GM19397 (cell line): Measurements from ENCODE around the gene FIBCD1.

Experiments
- ATAC-seq: cut with Tn5 transposase; IDR thresholded peaks from one replicate; pipeline ENCODE4 v1.9.1; 2021; ENCODE audit warnings: mild to moderate bottlenecking, moderate library complexity; ENCODE audit not compliant: unreplicated experiment

The FIBCD1 gene

DNA sequence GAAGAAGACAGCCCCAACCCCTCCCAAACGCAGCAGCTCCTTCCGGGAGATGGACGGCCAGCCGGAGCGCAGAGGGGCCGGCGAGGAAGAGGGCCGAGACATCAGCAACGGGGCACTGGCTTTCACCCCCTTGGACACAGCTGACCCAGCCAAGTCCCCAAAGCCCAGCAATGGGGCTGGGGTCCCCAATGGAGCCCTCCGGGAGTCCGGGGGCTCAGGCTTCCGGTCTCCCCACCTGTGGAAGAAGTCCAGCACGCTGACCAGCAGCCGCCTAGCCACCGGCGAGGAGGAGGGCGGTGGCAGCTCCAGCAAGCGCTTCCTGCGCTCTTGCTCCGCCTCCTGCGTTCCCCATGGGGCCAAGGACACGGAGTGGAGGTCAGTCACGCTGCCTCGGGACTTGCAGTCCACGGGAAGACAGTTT is 54.9 kb downstream of the FIBCD1 start:
- no peak for ATAC-seq

- ATAC-seq, result no peak
Measured at GRCh38 chr9:130883479-130883878, 55.6 kb downstream of the FIBCD1 start.

DNA sequence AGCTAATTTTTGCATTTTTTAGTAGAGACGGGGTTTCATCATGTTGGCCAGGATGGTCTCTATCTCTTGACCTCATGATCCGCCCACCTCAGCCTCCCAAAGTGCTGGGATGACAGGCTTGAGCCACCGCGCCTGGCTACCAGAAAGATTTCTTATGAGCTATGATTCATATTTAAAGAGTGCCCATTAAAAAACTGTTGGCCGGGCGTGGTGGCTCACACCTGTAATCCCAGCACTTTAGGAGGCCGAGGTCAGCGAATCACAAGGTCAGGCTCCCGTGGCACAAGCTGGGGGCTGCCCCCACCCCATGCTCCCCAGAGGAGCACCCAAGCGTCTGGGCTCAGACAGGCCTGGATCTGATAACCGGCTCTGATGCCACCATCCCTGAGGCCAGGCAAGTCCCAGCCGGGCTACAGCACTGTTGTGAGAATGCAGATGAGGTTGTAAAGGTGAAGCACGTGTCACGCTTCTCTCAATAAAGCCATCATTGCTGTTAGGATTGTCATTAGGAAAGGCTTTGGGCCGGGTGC is 56.3 kb downstream of the FIBCD1 start:
- no peak for ATAC-seq

GRCh38 chr9:130881516-130881915 is 57.5 kb downstream of the FIBCD1 start:
- ATAC-seq, result no peak

DNA sequence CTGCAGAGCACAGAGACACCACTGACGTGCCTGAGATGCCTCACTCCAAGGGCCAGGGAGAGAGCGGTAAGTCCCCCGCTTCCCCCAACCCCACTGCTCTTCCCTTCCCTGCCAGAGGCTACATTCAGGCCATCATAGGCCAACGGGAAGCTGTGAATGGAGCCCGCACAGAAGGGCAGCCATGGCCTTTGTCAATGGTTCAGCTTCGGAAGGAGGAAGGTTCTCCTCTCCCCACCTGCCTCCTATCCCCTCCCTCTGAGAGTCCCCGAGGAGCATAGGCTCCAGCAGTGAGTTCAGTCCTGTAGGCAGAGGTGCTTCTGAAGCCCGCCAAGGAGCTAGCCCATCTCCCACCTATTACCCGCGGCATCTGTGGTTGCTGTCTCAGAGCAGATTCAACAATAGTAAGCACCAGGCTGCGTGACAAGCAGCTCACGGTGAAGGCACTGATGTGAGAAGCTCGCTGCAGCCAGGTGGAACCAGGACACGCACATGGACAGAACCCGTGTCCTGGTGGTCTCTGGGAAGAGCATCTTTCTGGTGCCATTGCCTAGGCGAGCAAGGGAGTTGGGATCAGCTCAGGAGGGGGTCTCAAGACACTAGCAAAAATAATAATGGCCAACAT is 58.3 kb downstream of the FIBCD1 start:
- no peak for ATAC-seq

- no peak for ATAC-seq
Measured at GRCh38 chr9:130879863-130880411, 59.1 kb downstream of the FIBCD1 start.

DNA sequence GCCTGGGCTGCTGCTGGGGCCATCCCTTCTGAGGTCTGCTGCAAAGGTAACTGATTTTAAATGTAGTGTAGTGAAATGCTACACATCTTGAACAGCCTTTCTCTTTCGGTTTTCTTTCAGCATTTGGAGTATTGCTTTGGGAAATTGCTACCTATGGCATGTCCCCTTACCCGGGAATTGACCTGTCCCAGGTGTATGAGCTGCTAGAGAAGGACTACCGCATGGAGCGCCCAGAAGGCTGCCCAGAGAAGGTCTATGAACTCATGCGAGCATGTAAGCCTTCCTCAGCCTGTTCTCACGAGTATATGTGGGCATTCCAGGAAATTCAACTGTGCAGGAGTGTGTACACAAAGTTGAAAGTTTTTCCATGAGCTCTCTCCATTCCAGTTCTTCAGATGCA is 60.8 kb downstream of the FIBCD1 start:
- no peak for ATAC-seq

DNA sequence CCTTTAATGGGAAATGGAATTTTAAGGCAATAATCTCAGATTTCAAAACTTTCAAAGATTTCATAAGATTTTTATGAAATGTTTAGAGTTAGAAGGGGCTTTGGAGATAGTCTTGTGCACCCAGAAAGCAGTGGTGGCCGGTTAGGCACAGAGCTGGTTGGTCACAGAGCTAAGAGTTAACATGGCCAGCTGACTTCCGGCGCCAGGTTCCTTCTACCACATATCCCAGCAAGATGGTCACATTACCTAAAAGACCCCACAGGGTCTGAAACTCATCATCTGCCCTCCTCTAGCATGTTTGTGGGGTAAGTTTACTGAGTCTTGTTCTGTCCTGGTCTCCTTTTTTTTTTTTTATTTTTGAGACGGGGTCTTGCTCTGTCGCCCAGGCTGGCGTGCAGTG is 61.7 kb downstream of the FIBCD1 start:
- ATAC-seq, result no peak

DNA sequence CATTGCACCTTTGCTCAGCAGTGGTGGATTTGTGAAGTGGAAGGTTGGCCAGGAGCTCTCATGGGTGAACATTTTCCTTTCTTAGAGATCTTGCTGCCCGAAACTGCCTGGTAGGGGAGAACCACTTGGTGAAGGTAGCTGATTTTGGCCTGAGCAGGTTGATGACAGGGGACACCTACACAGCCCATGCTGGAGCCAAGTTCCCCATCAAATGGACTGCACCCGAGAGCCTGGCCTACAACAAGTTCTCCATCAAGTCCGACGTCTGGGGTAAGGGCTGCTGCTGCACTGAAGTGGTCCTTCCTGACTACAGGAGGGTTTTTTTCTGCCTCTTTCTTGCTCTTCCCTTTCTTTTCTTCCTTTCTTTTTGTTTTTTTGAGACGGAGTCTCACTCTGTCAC is 64.3 kb downstream of the FIBCD1 start:
- no peak for ATAC-seq

DNA sequence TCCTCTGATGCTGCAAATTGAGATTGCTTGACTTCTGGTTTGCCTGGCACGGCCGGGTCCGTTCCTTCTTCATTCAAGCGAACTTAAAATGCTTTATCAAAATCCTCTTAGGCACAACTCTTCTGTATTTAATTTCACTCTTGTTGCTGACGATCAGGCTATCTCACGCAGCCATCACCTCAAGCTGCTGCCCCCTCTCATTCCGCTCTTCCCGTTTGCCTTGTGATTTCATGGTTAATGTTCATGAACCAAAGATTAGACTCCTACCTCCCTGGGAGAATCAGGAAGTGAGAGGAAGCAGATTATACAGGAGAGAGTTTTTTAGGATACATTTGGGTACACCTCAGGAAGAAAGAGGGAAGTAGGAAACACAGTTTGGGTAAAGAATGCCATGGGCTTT is 65.1 kb downstream of the FIBCD1 start:
- ATAC-seq, result no peak

DNA sequence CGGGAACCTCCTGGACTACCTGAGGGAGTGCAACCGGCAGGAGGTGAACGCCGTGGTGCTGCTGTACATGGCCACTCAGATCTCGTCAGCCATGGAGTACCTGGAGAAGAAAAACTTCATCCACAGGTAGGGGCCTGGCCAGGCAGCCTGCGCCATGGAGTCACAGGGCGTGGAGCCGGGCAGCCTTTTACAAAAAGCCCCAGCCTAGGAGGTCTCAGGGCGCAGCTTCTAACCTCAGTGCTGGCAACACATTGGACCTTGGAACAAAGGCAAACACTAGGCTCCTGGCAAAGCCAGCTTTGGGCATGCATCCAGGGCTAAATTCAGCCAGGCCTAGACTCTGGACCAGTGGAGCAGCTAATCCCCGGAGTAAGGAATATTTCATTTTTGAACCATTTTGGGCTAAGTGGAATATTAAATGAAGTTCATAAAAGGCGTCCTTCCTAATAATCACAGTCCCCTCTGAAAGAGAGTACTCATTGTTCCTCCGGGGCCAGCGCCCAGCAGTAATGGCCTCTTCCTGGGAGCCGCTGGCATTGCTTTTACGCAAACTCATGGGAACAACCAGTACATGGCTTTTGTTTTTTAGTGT is 66.0 kb downstream of the FIBCD1 start:
- ATAC-seq, result no peak

- ATAC-seq, result no peak
Measured at GRCh38 chr9:130872508-130872907, 66.5 kb downstream of the FIBCD1 start.

- no peak for ATAC-seq
Measured at GRCh38 chr9:130872093-130872492, 67.0 kb downstream of the FIBCD1 start.

GRCh38 chr9:130871395-130872062 is 67.5 kb downstream of the FIBCD1 start:
- ATAC-seq, result no peak

DNA sequence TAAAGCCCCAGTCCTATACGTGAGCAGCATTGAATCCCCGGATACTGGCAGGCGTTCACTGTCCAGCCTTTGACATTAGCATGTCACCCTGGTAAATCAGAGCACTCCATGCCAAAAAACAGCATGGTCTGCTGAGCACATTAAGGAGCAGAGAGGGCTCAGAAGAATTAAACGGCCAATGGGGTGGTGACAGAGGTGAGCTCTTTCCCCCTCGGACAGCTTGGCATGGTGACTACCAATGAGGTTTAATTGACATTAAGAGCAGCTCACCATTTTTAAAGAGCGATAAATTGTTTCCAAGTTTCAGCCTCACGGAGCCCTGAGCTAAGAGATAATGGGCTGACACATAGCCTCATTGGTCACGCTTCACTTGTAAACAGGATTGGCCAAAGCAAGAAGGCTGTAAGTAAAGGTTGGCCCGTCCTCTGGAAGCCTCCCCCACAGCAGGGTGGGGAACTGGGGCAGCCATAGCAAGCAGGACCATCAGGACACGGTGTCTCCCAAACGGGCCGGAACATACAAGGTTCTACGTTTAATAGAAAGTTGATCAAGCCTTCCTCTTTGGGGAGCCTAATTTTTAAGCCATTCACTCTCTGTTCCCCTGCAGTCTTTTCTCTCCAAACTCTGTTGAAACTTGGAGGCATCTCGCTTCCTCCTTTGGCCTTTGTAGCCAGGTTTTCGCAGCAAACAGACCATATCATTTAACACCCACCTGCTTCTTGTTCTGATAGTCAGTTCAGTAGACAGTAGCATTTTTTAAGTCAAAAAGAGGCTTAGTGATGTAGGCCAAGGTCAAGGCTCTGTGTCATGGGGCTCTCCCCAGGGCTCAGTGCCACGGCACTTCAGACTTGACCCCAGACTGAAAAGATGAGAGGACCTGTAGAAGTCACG is 68.3 kb downstream of the FIBCD1 start:
- no peak for ATAC-seq

GRCh38 chr9:130869250-130869649 is 69.8 kb downstream of the FIBCD1 start:
- no peak for ATAC-seq

DNA sequence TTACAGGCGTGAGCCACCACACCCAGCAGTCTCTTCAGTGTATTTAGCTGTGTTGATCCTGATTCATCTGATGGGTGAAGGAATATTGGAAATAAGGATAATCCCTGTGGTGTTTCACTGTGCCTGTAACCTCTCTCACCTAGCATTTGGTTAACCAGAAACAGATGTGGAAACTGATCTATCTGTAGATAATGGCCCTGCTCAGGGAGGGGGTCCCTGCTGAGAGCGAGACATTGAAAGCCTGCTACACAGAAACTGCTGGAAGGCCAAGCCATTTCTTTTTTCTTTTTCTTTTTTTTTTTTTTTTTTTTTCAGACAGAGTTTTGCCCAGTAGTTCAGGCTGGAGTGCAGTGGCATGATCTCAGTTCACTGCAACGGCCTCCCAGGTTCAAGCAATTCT is 70.8 kb downstream of the FIBCD1 start:
- no peak for ATAC-seq

DNA sequence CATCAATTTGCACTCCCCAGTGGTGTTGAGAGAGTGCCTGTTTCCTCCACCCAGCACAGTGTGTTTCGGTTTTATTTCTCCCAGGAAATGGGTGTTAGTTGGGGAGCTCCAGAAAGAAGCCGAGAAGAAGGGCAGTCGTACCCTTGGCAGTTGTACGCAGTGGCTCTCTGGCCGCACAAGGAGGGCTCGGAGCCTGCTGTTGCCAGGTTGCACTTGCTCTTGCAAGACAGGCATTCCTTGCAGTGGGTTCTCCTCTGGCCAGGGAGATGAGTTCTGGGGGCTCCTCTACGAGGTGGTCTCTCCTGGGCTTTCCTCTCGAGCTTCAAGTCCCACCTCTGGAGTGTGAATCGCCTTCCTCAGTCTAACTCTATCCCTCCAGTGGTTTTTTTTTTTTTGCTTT is 71.5 kb downstream of the FIBCD1 start:
- no peak for ATAC-seq

GRCh38 chr9:130866474-130866965 is 72.5 kb downstream of the FIBCD1 start:
- no peak for ATAC-seq

GRCh38 chr9:130865921-130866320 is 73.1 kb downstream of the FIBCD1 start:
- ATAC-seq, result no peak

- no peak for ATAC-seq
Measured at GRCh38 chr9:130864541-130864940, 74.5 kb downstream of the FIBCD1 start.
